HG03460 (cell line): ENCODE results near the gene ZNF418.

Source experiments
- ATAC-seq: cut with Tn5 transposase; IDR thresholded peaks from one replicate; pipeline ENCODE4 v1.9.1; 2021; ENCODE audit not compliant: unreplicated experiment

ZNF418 gene

GRCh38 chr19:57934820-57935665 lies at the start of gene ZNF418:
ZNF418 (minus strand) TSS chr19:57935402; CDS start chr19:57933822, 1,580 bp downstream.
- peak; percentile 74 for ATAC-seq

GRCh38 chr19:57978586-57979289 lies 43.5 kb upstream of the ZNF418 start:
- ATAC-seq = no peak

GRCh38 chr19:57974434-57974833 lies 39.2 kb upstream of the ZNF418 start, which contains the start of gene C19orf18:
C19orf18 (minus strand) TSS chr19:57974534; CDS start chr19:57974432, 102 bp downstream.
- no peak for ATAC-seq

DNA sequence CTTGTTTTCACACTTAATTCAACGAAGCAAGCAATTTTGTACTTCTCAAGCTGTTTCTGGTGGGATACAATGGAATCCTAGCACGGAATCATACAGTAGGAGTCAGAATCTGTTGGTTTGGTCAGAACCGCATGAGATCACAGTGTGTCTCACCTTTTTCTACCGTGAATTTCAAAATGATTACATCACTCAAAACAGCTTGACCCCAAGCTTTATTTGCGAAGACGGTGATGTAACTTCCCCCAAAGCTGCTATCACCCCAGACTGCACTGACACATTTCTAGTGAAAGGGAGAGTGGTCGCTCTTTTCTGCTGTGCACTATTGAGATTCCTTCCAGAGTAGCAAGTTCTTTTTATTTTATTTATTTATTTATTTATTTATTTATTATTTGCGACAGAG lies 29.6 kb upstream of the ZNF418 start:
- no peak for ATAC-seq

DNA sequence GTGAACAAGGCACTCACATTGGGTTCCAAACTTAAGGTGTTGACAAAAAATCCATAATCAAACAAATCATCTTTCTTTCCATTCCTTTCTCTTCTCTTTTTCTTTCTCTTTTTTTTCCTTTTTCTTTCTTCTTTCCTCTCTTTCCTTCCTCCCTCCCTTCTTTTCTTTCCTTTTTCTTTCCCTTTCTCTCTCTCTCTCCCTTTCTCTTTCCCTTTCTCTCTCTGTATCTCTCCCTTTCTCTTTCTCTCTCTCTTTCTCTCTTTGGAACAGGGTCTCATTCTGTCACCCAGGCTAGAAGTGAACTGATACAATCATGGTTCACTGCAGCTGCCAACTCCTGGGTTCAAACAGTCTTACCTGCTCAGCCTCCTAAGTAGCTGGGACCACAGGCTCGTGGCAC lies 26.6 kb upstream of the ZNF418 start:
- ATAC-seq = no peak

DNA sequence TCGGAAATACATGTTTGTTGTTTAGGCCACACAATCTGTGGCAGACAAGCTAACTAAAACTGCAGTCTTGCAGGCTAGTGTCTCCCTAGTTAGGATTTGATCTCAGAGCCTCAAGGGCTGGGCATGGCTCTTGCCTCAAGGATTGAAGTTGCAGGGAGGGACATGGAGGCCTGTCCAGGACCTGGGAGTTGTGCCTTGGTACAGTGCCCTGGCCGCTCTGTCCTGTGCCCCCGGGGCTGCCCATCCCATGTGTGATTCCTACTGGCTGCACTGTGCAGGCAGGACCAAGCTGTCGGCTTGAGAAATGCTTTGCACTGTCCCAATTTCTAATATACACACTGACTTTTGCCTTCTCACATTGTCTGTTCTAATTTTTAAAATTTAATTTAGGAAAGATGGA lies 19.8 kb upstream of the ZNF418 start:
- no peak for ATAC-seq

DNA sequence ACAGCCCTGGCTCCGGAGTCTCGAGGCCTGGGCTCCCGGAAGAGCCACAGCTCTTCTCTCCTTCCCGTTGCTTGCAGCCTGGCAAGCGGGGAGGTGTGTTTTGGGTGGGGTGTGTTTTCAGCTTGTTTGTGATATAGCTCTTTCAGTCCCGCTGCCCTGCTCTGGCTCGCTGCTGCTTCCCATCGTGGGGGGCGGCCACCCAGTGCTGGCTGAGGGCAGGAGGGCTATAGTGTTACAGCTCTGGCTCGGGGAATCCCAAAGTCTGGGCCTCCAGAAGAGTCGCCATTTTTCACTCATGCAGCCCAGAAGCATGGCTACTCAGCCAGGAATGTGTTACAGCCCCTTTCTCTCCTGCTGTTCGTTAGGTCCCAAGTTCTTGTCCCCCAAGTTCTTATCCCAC lies 14.5 kb upstream of the ZNF418 start:
- ATAC-seq = no peak

GRCh38 chr19:57949296-57949695 lies 14.1 kb upstream of the ZNF418 start:
- ATAC-seq = no peak

GRCh38 chr19:57947419-57948134 lies 12.4 kb upstream of the ZNF418 start, which contains the start of gene ZNF256:
ZNF256 (minus strand) TSS chr19:57947706; CDS start chr19:57947474, 232 bp downstream.
- ATAC-seq = peak; percentile 90

DNA sequence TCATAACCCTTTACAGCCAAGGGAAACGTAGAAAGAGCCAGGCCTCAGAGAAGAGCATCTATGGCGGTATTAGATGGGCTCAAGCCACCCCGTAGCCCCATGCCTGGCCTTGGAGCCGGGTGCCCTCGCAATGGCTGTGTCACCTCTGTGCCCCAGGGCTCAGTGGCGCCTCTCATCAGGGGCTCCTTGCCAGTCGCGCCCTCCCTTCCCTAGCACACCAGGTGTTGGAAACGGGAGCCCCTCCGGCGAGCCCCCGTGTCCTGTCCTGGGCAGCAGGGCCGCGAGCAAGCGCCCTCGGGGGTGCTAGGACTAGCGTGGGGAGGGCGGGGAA lies 11.9 kb upstream of the ZNF418 start:
- no peak for ATAC-seq

GRCh38 chr19:57946316-57946715 lies 11.1 kb upstream of the ZNF418 start:
- no peak for ATAC-seq

- ATAC-seq = no peak
These were observed 6.4 kb upstream of the ZNF418 start for GRCh38 chr19:57941593-57941992.

GRCh38 chr19:57935731-57936130 lies 529 bp upstream of the ZNF418 start:
- ATAC-seq = no peak

- no peak for ATAC-seq
These were observed 7.6 kb downstream of the ZNF418 start for GRCh38 chr19:57927587-57927986.

GRCh38 chr19:57916168-57916995 lies 18.8 kb downstream of the ZNF418 start, which contains the start of gene ZNF417:
ZNF417 (minus strand) TSS chr19:57916592; CDS start chr19:57916411, 181 bp downstream.
- ATAC-seq = peak; percentile 97

GRCh38 chr19:57914531-57914930 lies 20.7 kb downstream of the ZNF418 start:
- no peak for ATAC-seq

DNA sequence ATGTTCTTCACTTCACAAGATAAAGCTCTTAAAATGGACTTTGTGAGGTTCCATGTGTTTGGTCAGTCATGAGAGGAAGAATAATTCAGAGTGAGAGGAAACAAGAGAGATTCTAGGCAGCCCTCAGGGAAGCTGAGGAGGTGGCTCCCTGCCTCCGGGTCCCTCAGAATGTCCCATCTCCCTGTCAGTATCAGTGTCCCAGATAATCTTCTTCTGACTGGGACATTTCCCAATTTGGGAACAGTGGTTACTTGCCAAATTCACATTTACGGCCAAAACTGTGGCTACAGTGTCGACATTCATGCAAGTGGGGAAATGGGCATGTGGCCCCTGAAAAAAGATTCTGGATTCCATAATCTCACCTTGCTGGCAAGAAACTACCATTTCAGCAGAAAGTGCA lies 27.8 kb downstream of the ZNF418 start:
- ATAC-seq = no peak

- no peak for ATAC-seq
These were observed 29.9 kb downstream of the ZNF418 start for GRCh38 chr19:57905258-57905657.

DNA sequence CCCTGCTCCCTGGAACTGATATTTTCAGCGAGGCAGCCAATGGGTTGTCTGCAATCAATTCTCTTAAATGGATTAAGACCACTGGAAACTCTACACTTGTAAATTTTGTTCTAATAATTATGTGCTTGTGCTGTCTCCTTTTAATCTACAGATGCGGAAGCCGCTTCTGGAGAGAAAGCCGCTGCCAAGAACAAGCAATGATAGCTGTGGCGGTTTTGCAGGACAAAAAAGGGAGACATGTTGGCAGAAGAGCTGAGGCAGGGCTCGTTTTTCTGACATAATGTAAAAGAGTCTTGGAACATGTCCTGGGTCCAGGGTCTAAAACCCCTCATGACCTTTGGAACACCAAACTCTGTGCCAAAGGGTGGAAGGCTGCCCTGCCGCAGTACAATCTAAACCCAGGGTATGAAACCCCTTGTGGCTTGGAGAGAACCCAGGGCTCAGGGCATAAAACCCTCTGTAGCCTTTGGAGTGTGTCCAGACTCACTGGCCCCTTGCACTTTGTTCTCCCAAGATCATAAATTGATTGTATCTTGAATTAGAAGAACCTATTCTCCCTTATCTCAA lies 31.5 kb downstream of the ZNF418 start:
- no peak for ATAC-seq

DNA sequence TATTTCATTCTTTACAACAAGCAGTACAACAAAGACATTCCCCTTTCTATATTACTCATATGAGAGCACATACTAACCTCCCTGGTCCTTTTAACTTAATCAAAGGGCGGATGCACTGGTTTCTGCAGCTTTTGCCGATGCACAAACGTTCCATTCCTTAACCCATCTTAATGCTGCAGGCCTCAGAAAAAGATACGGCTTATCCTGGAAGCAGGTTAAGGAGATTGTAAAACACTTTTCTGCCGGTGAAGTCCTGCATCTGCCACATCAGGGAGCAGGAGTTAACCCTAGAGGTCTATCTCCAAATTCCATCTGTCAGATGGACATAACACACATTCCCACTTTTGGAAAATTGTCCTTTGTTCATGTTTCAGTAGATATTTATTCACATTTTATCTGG lies 34.9 kb downstream of the ZNF418 start:
- no peak for ATAC-seq
